ENCODE results near the gene SPO11.

The SPO11 gene

GRCh38 chr20:57385940-57386339, 56.3 kb downstream of the SPO11 start:
- H3K4me3 ChIP-seq (ENCODE audit: low read length), result no peak overlapping the region
- DNase-seq (ENCODE audit: low read depth), result no peak
- TF ChIP-seq, protein P1, sequence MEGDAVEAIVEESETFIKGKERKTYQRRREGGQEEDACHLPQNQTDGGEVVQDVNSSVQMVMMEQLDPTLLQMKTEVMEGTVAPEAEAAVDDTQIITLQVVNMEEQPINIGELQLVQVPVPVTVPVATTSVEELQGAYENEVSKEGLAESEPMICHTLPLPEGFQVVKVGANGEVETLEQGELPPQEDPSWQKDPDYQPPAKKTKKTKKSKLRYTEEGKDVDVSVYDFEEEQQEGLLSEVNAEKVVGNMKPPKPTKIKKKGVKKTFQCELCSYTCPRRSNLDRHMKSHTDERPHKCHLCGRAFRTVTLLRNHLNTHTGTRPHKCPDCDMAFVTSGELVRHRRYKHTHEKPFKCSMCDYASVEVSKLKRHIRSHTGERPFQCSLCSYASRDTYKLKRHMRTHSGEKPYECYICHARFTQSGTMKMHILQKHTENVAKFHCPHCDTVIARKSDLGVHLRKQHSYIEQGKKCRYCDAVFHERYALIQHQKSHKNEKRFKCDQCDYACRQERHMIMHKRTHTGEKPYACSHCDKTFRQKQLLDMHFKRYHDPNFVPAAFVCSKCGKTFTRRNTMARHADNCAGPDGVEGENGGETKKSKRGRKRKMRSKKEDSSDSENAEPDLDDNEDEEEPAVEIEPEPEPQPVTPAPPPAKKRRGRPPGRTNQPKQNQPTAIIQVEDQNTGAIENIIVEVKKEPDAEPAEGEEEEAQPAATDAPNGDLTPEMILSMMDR (IDR thresholded peaks at IDR 0.05; ENCODE audit: insufficient read depth, low read depth, low read length, missing control alignments), result no peak

DNA sequence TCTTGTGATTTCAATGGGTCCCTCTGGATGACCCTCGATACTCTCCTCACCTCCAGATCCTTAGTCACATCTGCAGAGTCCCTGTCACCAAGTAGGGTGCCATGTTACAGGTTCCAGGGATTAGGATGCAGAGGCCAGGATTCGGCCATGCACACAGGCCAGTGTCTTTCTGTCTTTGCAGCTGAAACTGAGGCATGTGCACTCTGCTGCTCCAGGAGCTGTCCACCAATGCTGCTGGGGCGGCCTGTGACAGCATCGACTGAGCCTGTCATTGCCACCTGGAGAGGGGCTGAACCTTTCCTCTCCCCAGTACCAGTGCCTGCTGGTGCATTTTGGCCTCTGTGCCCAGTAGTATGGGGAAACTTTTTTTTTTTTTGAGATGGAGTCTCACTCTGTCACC, 57.2 kb downstream of the SPO11 start:
- no peak overlapping the region for H3K4me3 ChIP-seq (ENCODE audit: low read length)
- DNase-seq (ENCODE audit: low read depth), result no peak
- TF ChIP-seq, protein P1 (IDR thresholded peaks at IDR 0.05; ENCODE audit: insufficient read depth, low read depth, low read length, missing control alignments), result no peak

GRCh38 chr20:57387463-57387862, 57.9 kb downstream of the SPO11 start:
- DNase-seq (ENCODE audit: low read depth), result no peak
- H3K4me3 ChIP-seq (ENCODE audit: low read length), result no peak overlapping the region
- TF ChIP-seq, protein P1 (IDR thresholded peaks at IDR 0.05; ENCODE audit: insufficient read depth, low read depth, low read length, missing control alignments), result no peak

GRCh38 chr20:57387945-57388371, 58.4 kb downstream of the SPO11 start:
- no peak overlapping the region for H3K4me3 ChIP-seq (ENCODE audit: low read length)
- no peak for DNase-seq (ENCODE audit: low read depth)
- TF ChIP-seq, protein P1 (IDR thresholded peaks at IDR 0.05; ENCODE audit: insufficient read depth, low read depth, low read length, missing control alignments), result no peak

GRCh38 chr20:57388953-57389694, 59.5 kb downstream of the SPO11 start:
- peak overlapping the region; percentile 30 for H3K4me3 ChIP-seq (ENCODE audit: low read length)
- DNase-seq (ENCODE audit: low read depth), result peak; percentile 80
- TF ChIP-seq, protein P1 (IDR thresholded peaks at IDR 0.05; ENCODE audit: insufficient read depth, low read depth, low read length, missing control alignments), result peak; percentile 10

DNA sequence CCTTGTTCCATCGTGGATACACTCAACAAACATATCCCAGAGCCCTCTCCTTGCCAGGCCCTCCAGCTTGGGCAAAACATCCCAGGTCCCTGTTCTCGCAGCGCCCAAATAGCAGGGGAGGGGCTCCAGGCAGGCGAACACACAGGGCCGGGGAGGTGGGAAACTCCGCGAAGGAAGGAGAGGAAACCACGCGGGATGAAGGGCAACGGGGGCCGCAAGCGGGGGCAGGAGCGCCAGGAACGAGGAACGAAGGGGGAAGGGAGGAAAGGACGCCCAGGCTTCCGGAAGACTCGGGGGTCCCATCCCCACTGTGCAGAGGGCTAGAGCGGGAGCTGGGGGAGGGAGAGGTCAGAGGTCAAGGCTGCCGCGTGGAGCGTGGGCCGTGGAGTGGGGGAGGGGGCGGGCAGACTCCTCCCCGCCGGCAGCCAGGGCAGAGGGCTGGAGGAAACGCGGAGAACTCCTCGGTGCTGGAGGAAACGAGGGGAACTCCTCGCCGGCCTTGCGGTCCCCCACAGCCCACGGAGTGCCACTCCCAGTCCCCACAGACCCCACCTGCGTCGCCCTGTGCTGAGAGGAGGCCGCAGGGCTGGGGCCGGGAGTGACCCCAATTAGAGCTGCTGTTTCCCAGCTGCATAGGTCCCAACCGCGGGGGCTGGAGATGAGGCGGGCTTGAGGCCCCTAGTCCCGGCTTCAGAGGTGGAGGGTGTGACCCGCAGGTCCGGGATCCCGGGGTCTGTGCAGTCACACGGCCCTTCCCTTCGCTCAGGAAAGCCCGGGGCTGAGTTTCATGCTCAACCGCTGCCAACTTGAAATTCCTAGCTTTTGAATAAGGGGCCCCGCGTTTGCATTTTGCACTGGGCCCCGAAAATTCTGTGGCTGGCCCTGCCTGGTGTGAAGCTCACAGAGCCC, 60.3 kb downstream of the SPO11 start:
- no peak for DNase-seq (ENCODE audit: low read depth)
- H3K4me3 ChIP-seq (ENCODE audit: low read length), result peak overlapping the region; percentile 30
- TF ChIP-seq, protein P1 (IDR thresholded peaks at IDR 0.05; ENCODE audit: insufficient read depth, low read depth, low read length, missing control alignments), result no peak
